Spleen (tissue), 7 donors: ENCODE data around the gene ZNF438.

Experiments
- POLR2AphosphoS5 ChIP-seq, 3 donors: sonication (generic); formaldehyde crosslinking; IDR thresholded peaks; one replicate each; pipeline ENCODE4 v1.5.1; 2017; ENCODE audit warnings: antibody characterized with exemption in 3 of 3
- TF ChIP-seq, protein P1 (sequence below), 11 experiments: fragments of 200-600 bp in 7 of 11; fragments of 450-650 bp in 4 of 11; sonication (generic) in 4 of 11; IDR thresholded peaks in 8 of 11; conservative IDR thresholded peaks in 3 of 11; 1 replicate in 7 of 11; 2 replicates in 4 of 11; pipeline versions ENCODE4 v1.4.0 to v1.8.0; 2016 to 2021; ENCODE audit warnings: antibody characterized with exemption in 11 of 11, inconsistent platforms in 4 of 11, mild to moderate bottlenecking in 1 of 11
- donor health status: DM: no; HTN: no; CAD: no; lungs with moderate emphysema.
- donor health status: DM: no; HTN: no; CAD: no.
- donor health status: DM: no; HTN: no; CAD: no.

DNA sequence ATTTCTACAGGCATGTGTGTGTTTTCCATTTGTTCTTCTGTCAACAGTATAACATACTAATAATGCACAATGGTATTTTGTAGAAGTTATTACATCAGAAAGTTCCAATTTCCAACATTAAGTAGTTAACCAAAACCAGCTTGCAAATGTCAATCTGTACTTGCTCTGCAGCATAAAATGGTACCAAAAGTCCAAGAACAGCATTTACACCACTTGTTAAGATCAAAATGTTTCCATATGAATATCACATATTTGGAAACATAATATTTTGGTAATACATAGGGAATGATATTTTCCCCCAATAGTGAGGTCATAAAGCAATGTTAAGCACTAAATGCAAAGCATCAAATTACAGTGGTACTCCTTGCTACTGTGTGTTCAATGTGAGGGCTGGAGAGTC lies 162.1 kb downstream of the ZNF438 start:
- TF ChIP-seq, protein P1, sequence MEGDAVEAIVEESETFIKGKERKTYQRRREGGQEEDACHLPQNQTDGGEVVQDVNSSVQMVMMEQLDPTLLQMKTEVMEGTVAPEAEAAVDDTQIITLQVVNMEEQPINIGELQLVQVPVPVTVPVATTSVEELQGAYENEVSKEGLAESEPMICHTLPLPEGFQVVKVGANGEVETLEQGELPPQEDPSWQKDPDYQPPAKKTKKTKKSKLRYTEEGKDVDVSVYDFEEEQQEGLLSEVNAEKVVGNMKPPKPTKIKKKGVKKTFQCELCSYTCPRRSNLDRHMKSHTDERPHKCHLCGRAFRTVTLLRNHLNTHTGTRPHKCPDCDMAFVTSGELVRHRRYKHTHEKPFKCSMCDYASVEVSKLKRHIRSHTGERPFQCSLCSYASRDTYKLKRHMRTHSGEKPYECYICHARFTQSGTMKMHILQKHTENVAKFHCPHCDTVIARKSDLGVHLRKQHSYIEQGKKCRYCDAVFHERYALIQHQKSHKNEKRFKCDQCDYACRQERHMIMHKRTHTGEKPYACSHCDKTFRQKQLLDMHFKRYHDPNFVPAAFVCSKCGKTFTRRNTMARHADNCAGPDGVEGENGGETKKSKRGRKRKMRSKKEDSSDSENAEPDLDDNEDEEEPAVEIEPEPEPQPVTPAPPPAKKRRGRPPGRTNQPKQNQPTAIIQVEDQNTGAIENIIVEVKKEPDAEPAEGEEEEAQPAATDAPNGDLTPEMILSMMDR (IDR thresholded peaks at IDR 0.05 in 8 of 11, conservative IDR thresholded peaks at IDR 0.05 in 3 of 11), result no peak
- TF ChIP-seq POLR2AphosphoS5 (IDR thresholded peaks at IDR 0.05), result no peak
